ENCODE measurements around the gene MTHFD1L.

Gene MTHFD1L

GRCh38 chr6:150865043-150865405 lies 478 bp upstream of the MTHFD1L start:
- no peak for DNase-seq
- H3K4me3 ChIP-seq (ENCODE audit: low read depth, low read length) = peak overlapping the region; percentile 82

DNA sequence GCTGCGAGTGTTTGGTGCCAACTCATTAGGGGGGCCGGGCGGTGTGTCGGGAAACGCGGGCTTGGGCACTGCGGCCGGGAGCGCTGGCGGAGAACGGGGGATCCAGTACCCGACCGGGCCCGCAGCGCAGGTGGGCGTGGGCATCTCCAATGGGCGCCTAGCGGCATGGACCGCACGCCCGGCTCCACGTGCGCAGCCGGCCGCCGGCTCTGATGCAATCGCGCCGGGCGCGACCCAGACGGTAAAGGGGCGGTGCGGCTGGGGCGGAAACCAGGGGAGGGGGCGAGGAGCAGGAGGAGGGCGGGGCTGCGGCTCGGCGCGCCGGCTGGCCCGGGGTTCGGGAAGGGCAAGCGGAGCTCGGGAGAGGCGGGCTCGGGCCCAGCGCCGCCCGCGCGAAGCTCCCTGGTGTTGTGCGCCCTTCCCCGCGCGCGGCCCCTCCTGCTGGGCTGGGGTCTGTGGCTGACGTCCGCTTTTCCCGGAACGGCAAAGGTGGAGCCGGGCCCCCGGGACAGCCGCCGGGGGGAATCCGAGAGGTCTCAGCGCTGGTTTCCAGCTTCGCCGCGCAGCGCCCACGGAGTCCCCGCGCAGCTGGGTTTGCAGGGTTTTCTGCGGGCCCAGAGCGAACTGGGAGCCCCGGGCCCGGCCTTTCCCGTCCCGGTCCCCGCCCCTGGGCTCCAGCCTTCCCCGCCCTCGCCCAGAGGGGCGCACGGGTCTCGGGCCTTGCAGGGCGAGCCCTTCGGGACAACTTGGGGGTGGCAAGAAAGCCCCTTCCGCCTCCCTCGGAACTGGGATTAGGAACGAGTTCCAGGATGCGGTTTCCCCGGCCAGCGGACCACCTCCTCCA lies 867 bp downstream of the MTHFD1L start:
- Histone ChIP-seq H3K4me3 (ENCODE audit: low read depth, low read length) (peak overlapping the region; percentile 82), H3K4me1 (no peaks in the 10 kb centered on the region), H3K9me3 (no peaks in the 10 kb centered on the region), H3K27me3 (no peaks in the 10 kb centered on the region), H3K36me3 (no peaks in the 10 kb centered on the region)
- DNase-seq = peak; percentile 94
- TF ChIP-seq, protein P1, sequence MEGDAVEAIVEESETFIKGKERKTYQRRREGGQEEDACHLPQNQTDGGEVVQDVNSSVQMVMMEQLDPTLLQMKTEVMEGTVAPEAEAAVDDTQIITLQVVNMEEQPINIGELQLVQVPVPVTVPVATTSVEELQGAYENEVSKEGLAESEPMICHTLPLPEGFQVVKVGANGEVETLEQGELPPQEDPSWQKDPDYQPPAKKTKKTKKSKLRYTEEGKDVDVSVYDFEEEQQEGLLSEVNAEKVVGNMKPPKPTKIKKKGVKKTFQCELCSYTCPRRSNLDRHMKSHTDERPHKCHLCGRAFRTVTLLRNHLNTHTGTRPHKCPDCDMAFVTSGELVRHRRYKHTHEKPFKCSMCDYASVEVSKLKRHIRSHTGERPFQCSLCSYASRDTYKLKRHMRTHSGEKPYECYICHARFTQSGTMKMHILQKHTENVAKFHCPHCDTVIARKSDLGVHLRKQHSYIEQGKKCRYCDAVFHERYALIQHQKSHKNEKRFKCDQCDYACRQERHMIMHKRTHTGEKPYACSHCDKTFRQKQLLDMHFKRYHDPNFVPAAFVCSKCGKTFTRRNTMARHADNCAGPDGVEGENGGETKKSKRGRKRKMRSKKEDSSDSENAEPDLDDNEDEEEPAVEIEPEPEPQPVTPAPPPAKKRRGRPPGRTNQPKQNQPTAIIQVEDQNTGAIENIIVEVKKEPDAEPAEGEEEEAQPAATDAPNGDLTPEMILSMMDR (IDR thresholded peaks at IDR 0.05; ENCODE audit: low read depth, low read length) = no peak

More at GRCh38 chr6:150865043-150865405, 478 bp upstream of the MTHFD1L start:
- TF ChIP-seq, protein P1 (IDR thresholded peaks at IDR 0.05; ENCODE audit: low read depth, low read length) = no peak
- Histone ChIP-seq H3K9me3 (no peaks in the 10 kb centered on the region), H3K36me3 (no peaks in the 10 kb centered on the region), H3K4me1 (no peaks in the 10 kb centered on the region), H3K27me3 (no peaks in the 10 kb centered on the region)

- Histone ChIP-seq H3K9me3 (no peaks in the 10 kb centered on the region), H3K4me1 (no peaks in the 10 kb centered on the region), H3K4me3 (ENCODE audit: low read depth, low read length) (peak overlapping the region; percentile 82), H3K27me3 (no peaks in the 10 kb centered on the region), H3K36me3 (no peaks in the 10 kb centered on the region)
- TF ChIP-seq, protein P1 (IDR thresholded peaks at IDR 0.05; ENCODE audit: low read depth, low read length) = no peak
- DNase-seq = no peak
These were observed 1.5 kb downstream of the MTHFD1L start for GRCh38 chr6:150866991-150867501.

DNA sequence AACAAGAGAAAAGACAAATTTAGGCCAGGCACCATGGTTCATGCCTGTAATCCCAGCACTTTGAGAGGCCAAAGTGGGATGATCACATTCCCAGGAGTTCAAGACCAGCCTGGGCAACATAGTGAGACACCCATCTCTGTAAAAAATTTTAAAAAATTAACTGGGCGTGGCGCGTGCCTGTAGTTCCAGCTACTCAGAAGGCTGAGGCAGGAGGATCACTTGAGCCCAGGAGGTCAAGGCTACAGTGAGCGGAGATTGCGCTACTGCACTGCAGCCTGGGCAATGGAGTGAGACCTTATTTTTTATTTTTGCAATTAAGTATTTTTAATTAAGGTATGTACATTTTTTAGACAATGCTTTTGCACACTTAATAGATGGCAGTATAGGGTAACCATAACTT lies 3.3 kb downstream of the MTHFD1L start:
- TF ChIP-seq, protein P1 (IDR thresholded peaks at IDR 0.05; ENCODE audit: low read depth, low read length) = no peak
- H3K9me3 ChIP-seq = no peaks in the 10 kb centered on the region

GRCh38 chr6:150874179-150874578 lies 8.7 kb downstream of the MTHFD1L start:
- no peak overlapping the region for H3K4me3 ChIP-seq (ENCODE audit: low read depth, low read length)
- H3K9me3 ChIP-seq = no peaks in the 10 kb centered on the region
- peaks cover 5% of the 10 kb centered on the region; the same call in 1 of the 2 replicates for H3K4me1 ChIP-seq
- TF ChIP-seq, protein P1 (IDR thresholded peaks at IDR 0.05; ENCODE audit: low read depth, low read length) = no peak
- no peaks in the 10 kb centered on the region for H3K27me3 ChIP-seq
- no peak for DNase-seq
- peaks cover 8% of the 10 kb centered on the region for H3K36me3 ChIP-seq

More for the DNA sequence above, 3.3 kb downstream of the MTHFD1L start:
- no peaks in the 10 kb centered on the region for H3K4me1 ChIP-seq
- no peak for DNase-seq
- H3K27me3 ChIP-seq = no peaks in the 10 kb centered on the region
- H3K36me3 ChIP-seq = peaks cover 3% of the 10 kb centered on the region; the same call in 1 of the 2 replicates
- H3K4me3 ChIP-seq (ENCODE audit: low read depth, low read length) = no peak overlapping the region

DNA sequence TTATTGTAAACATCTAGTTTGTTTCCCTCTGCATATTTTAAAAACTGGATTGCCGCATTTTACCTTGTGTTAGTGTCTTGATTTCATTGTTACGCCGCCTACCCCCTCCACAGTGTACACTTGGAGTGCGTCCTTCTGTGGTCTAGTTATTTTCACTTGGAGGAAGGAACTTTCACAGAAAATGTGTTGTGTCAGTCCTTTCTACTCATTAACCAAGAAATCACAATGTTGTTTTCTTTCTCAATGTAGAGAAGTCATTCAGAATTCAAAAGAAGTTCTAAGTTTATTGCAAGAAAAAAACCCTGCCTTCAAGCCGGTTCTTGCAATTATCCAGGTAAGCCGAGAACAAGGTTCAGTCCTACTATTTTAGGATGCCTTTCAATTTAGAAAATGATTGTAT lies 10.3 kb downstream of the MTHFD1L start:
- no peak for DNase-seq

More for the DNA sequence above, 10.3 kb downstream of the MTHFD1L start:
- H3K9me3 ChIP-seq = no peaks in the 10 kb centered on the region
- H3K4me1 ChIP-seq = peaks cover 5% of the 10 kb centered on the region; the same call in 1 of the 2 replicates
- no peak overlapping the region for H3K4me3 ChIP-seq (ENCODE audit: low read depth, low read length)
- TF ChIP-seq, protein P1 (IDR thresholded peaks at IDR 0.05; ENCODE audit: low read depth, low read length) = no peak
- H3K36me3 ChIP-seq = peaks cover 18% of the 10 kb centered on the region
- H3K27me3 ChIP-seq = no peaks in the 10 kb centered on the region
